Dedifferentiated amniotic fluid mesenchymal stem cell (primary cell): ENCODE results near the gene PLEKHM3.
A peak's percentile ranks its signal among the peaks of the same experiment; 100 is the strongest.

Source experiments
- DNase-seq: peaks from one replicate; pipeline ENCODE4 v3.0.0-alpha.2; 2016; ENCODE audit errors: extremely low spot score

The PLEKHM3 gene

GRCh38 chr2:208025037-208025813 is at the start of gene PLEKHM3:
Gene PLEKHM3 (minus strand): TSS chr2:208025527. CDS start chr2:208001639, 23,888 bp downstream.
- peak; percentile 72 for DNase-seq

GRCh38 chr2:208074610-208075356 is 49.5 kb upstream of the PLEKHM3 start:
- no peak for DNase-seq

GRCh38 chr2:208072250-208072892 is 47.0 kb upstream of the PLEKHM3 start:
- DNase-seq = peak; percentile 61

GRCh38 chr2:208069186-208069585 is 43.9 kb upstream of the PLEKHM3 start:
- DNase-seq = no peak

GRCh38 chr2:208066016-208066415 is 40.7 kb upstream of the PLEKHM3 start:
- no peak for DNase-seq

GRCh38 chr2:208065476-208065875 is 40.1 kb upstream of the PLEKHM3 start:
- no peak for DNase-seq

GRCh38 chr2:208064220-208064961 is 39.1 kb upstream of the PLEKHM3 start:
- DNase-seq = peak; percentile 90

GRCh38 chr2:208062961-208063360 is 37.6 kb upstream of the PLEKHM3 start:
- no peak for DNase-seq

- DNase-seq = no peak
Measured at GRCh38 chr2:208062113-208062512, 36.8 kb upstream of the PLEKHM3 start.

GRCh38 chr2:208057108-208057507 is 31.8 kb upstream of the PLEKHM3 start:
- DNase-seq = no peak

GRCh38 chr2:208049441-208049840 is 24.1 kb upstream of the PLEKHM3 start:
- DNase-seq = no peak

GRCh38 chr2:208049006-208049405 is 23.7 kb upstream of the PLEKHM3 start:
- DNase-seq = no peak

- DNase-seq = no peak
Measured at GRCh38 chr2:208047840-208048239, 22.5 kb upstream of the PLEKHM3 start.

- DNase-seq = no peak
Measured at GRCh38 chr2:208046686-208047085, 21.4 kb upstream of the PLEKHM3 start.

- DNase-seq = no peak
Measured at GRCh38 chr2:208042450-208042849, 17.1 kb upstream of the PLEKHM3 start.

GRCh38 chr2:208042041-208042440 is 16.7 kb upstream of the PLEKHM3 start:
- no peak for DNase-seq

GRCh38 chr2:208040199-208041171 is 15.2 kb upstream of the PLEKHM3 start:
- DNase-seq = peak; percentile 75

- no peak for DNase-seq
Measured at GRCh38 chr2:208039376-208040110, 14.2 kb upstream of the PLEKHM3 start.

GRCh38 chr2:208037564-208038487 is 12.5 kb upstream of the PLEKHM3 start:
- DNase-seq = no peak
